Activated T-helper 2 cell treated with anti-CD3 and anti-CD28 coated beads, Interferon-gamma antibody, Interleukin-2, Interleukin-4, amounts not matched to agents 10 μg/mL and 5 μg/mL and 100 μg/mL, durations not matched to agents 14 hours and 24 hours and 36 hours (primary cell): Measurements from ENCODE around the gene IFIT2. TPM values are rescaled to one million over a fixed set of nuclear protein-coding genes. Genes with fewer than 3 reads are reported as not detected.
"Not testable (repeated sequence)": the region's sequence is repeated elsewhere in the genome, so short reads cannot be mapped to it uniquely, and the experiment has no call there.

ENCODE experiments used
- DNase-seq: peaks from one replicate; pipeline ENCODE4 v3.0.0; 2021; ENCODE audit warnings: low spot score
- H3K27ac Mint-ChIP-seq: one replicate; pipeline ENCODE4 v1.8.0; 2021; ENCODE audit warnings: mixed read lengths
- H3K27me3 Mint-ChIP-seq: one replicate; pipeline ENCODE4 v1.8.0; 2021; ENCODE audit warnings: low read depth, mixed read lengths
- H3K36me3 Mint-ChIP-seq: one replicate; pipeline ENCODE4 v1.8.0; 2021; ENCODE audit warnings: low read depth, mixed read lengths
- H3K4me1 Mint-ChIP-seq: one replicate; pipeline ENCODE4 v1.8.0; 2021; ENCODE audit warnings: low read depth, mixed read lengths
- H3K4me3 Mint-ChIP-seq: one replicate; pipeline ENCODE4 v1.8.0; 2021; ENCODE audit warnings: low read depth, mild to moderate bottlenecking, moderate library complexity, mixed read lengths
- H3K9me3 Mint-ChIP-seq: one replicate; pipeline ENCODE4 v1.8.0; 2021; ENCODE audit warnings: mixed read lengths
- intact Hi-C: fragments of 100-400 bp; cut with micrococcal nuclease; formaldehyde crosslinking; loops from one replicate; pipeline ENCODE4 v1.15.1; 2023
- total RNA-seq: library from RNA; stranded (reverse); gene quantifications from 2 replicates; pipeline ENCODE4 v1.2.3, GENCODE V29; 2022

IFIT2 gene
- total RNA-seq, 1 donor from 2014 or later, result 0.82 TPM

DNA sequence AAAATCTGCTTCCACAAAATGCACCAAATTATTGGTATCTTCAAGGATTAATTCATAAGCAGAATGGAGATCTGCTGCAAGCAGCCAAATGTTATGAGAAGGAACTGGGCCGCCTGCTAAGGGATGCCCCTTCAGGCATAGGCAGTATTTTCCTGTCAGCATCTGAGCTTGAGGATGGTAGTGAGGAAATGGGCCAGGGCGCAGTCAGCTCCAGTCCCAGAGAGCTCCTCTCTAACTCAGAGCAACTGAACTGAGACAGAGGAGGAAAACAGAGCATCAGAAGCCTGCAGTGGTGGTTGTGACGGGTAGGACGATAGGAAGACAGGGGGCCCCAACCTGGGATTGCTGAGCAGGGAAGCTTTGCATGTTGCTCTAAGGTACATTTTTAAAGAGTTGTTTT lies 38.0 kb downstream of the IFIT2 start:
- peaks cover 27% of the 10 kb centered on the region for H3K36me3 Mint-ChIP-seq
- peaks cover 61% of the 10 kb centered on the region for H3K27me3 Mint-ChIP-seq
- no peaks in the 10 kb centered on the region for H3K9me3 Mint-ChIP-seq
- H3K4me1 Mint-ChIP-seq, result peaks cover 14% of the 10 kb centered on the region
- DNase-seq, result no peak
- intact Hi-C loops, result no loop called here
- no peak overlapping the region for H3K4me3 Mint-ChIP-seq
- H3K27ac Mint-ChIP-seq, result no peak overlapping the region

DNA sequence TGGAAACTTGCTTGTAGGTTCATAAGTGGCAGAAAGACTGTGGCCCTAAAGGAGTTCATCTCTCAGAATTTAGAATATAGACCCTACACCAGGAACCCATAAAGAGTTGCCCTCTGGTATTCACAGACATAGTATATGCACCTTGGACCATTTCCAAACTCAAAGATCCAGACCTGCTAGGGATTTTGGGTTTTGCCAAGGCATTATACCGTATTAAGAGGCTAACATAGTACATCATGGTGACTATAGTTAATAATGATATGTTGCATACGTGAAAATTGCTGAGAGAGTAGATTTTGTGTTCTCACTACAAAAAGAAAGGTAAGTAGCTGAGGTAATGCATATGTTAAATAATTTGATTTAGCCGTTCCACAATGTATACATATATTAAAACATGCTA lies 39.8 kb downstream of the IFIT2 start:
- Mint-ChIP-seq H3K9me3 (no peaks in the 10 kb centered on the region), H3K4me1 (peaks cover 8% of the 10 kb centered on the region), H3K36me3 (peaks cover 23% of the 10 kb centered on the region), H3K27ac (no peak overlapping the region), H3K4me3 (no peak overlapping the region), H3K27me3 (peaks cover 59% of the 10 kb centered on the region)
- DNase-seq, result no peak
- intact Hi-C loops, result no loop called here

DNA sequence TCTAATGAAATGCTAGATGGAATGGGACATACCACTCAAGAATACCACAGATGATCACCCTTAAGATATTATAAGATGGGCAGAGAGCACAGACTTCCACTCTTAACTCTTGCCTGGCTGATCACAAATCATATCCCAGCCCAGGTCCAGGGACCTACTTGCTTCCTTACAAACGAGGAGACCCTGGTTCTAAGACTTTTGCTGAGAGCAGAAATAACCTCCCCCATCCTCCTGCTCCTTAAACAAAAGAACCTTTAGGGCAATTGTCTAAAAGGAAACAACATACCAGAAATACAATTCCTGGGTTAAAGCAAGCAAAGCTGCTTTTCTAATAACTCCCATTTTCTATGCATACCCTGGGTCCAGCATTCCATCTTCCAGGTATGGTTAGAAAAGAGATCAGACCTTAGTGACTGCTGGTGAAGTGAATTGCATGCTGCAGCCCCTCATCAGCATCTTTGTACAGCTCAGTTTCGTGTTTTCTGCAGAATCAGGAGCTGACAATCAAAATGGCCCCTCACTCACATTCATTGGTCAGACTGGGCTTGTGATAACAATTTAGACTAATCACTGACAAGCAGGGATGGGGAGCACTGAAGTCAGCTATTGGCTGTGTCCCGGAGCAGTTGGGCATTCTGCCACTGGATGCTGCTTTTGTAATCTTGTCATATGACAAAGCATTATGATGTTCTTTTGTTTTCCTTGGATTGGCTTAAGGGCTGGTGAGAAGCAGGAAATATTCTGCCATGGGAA lies 40.5 kb downstream of the IFIT2 start:
- peaks cover 4% of the 10 kb centered on the region for H3K4me1 Mint-ChIP-seq
- H3K4me3 Mint-ChIP-seq, result no peak overlapping the region
- peaks cover 59% of the 10 kb centered on the region for H3K27me3 Mint-ChIP-seq
- intact Hi-C loops, result no loop called here
- no peak overlapping the region for H3K27ac Mint-ChIP-seq
- no peak for DNase-seq
- H3K36me3 Mint-ChIP-seq, result peaks cover 23% of the 10 kb centered on the region
- no peaks in the 10 kb centered on the region for H3K9me3 Mint-ChIP-seq

DNA sequence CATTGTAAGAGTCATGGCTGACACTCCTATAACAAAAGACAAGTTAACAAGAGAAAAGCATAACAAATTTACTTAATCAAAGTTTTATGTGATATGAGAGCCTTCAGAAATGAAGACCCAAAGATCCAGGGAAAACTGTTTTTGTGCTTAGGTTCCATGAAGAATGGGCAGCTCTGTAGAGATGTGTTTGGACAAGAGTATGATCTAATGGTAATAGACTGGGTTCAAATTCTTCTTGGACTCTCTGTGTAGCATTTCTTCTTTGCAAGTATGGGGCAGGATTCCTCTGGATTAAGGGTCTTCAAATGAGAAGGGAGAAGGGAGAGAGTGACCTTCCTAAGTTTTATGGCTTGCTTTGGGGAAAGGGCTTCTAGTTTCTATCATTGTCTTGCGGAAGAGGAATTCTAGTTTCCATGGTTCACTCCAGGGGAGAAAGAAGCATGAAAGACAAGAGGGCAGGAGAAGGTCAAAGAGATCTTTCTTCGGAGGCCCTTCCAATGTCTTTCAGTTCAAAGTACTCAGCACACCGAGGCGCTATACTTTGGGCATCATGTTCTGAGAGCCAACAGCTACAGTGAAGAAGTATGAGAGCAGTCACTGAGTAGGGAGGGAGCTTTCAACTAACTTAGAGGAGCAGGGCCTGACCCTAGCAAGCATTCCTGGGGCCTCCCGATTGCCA lies 41.4 kb downstream of the IFIT2 start:
- Mint-ChIP-seq H3K4me3 (no peak overlapping the region), H3K27ac (no peak overlapping the region), H3K36me3 (peaks cover 23% of the 10 kb centered on the region), H3K27me3 (peaks cover 66% of the 10 kb centered on the region), H3K4me1 (no peaks in the 10 kb centered on the region), H3K9me3 (no peaks in the 10 kb centered on the region)
- DNase-seq, result no peak
- intact Hi-C loops, result no loop called here

DNA sequence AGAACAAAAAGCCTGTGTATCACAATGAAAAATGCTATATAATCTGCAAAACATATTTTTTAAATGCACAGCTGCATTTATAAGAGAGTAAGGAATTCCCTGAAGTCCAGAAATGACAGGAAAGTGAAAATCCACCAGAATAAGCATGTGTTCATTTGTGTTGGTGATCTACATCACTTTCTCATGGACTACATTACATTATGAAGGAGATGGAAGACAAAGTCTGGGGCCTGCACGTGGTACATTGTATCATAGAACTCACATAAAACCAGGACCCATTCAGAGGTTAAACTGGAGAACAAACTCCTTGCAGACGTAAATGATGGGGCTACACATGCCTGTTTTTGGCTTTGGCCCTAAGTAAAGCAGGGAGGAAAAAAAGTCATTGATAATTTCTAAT lies 42.3 kb downstream of the IFIT2 start:
- intact Hi-C loops, result no loop called here
- no peak for DNase-seq
- no peaks in the 10 kb centered on the region for H3K9me3 Mint-ChIP-seq
- H3K4me3 Mint-ChIP-seq, result no peak overlapping the region
- H3K27ac Mint-ChIP-seq, result no peak overlapping the region
- H3K36me3 Mint-ChIP-seq, result peaks cover 13% of the 10 kb centered on the region
- no peaks in the 10 kb centered on the region for H3K4me1 Mint-ChIP-seq
- H3K27me3 Mint-ChIP-seq, result peaks cover 65% of the 10 kb centered on the region

DNA sequence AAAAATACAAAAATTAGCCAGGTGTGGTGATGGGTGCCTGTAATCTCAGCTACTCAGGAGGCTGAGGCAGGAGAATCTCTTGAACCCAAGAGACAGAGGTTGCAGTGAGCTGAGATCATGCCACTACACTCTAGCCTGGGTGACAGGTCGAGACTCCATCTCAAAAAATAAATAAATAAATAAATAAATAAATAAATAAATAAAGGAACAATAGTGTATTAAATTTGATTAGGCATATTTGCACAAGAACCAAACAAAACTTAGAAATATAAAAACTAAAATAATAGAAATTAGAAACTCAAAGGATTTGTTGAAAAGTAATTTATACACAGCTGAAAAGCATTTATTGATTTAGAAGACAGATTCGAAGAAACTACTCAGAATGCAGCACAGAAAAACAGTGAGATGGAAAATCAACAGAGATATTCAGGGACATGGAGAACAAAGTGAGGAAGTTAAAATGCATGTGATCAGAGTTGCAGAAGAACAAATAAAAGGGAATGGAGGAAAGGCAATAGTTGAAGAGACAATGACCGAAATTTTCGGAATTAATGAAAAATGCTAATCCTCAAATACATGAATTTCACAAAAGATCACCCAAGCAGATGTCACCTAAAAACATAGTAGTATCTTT lies 43.6 kb downstream of the IFIT2 start:
- Mint-ChIP-seq H3K9me3 (no peaks in the 10 kb centered on the region), H3K36me3 (peaks cover 3% of the 10 kb centered on the region), H3K27ac (no peak overlapping the region), H3K27me3 (peaks cover 68% of the 10 kb centered on the region), H3K4me1 (peaks cover 1% of the 10 kb centered on the region), H3K4me3 (no peak overlapping the region)
- intact Hi-C loops, result no loop called here
- no peak for DNase-seq

DNA sequence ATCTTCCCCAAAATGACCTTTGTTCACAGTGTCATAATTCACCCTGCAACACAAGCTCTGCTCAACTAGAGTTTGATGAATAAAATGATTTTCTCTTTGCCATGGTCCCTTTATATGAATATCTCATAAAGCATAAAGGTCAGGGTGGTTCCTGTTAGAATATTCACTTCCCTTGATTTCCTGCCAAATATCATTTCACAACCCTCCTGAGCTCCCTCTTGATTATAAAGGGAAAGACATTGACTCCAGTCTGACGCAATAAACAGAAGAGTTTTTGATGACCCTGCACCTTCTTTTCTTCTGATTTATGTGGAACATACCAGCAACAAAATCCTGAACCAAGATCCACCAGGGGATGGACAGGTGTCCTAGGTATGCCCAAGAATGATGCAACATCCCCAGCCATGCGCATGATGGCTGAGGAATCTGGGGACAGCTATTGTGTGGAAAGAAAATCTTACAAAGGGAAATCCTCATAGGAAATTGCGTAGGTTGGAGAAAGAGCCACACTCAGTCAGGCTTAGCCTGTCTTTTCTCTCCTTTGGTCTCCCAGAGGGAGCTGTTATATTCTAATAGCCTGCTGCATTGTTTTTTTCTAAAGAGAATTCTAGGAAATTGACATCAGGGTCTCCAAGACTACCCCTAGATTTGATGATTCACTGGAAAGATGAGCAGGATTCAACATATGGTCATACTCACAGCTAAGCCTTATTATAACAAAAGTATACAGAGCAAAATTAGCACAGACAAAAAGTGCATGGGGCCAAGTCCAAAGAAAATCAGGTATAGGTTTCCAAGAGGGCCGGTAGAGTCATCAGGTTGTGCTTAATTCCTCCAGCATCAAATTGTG lies 44.8 kb downstream of the IFIT2 start:
- H3K9me3 Mint-ChIP-seq, result no peaks in the 10 kb centered on the region
- no peak overlapping the region for H3K27ac Mint-ChIP-seq
- no peaks in the 10 kb centered on the region for H3K36me3 Mint-ChIP-seq
- H3K4me1 Mint-ChIP-seq, result peaks cover 11% of the 10 kb centered on the region
- DNase-seq, result no peak
- H3K4me3 Mint-ChIP-seq, result no peak overlapping the region
- intact Hi-C loops, result no loop called here
- peaks cover 72% of the 10 kb centered on the region for H3K27me3 Mint-ChIP-seq

DNA sequence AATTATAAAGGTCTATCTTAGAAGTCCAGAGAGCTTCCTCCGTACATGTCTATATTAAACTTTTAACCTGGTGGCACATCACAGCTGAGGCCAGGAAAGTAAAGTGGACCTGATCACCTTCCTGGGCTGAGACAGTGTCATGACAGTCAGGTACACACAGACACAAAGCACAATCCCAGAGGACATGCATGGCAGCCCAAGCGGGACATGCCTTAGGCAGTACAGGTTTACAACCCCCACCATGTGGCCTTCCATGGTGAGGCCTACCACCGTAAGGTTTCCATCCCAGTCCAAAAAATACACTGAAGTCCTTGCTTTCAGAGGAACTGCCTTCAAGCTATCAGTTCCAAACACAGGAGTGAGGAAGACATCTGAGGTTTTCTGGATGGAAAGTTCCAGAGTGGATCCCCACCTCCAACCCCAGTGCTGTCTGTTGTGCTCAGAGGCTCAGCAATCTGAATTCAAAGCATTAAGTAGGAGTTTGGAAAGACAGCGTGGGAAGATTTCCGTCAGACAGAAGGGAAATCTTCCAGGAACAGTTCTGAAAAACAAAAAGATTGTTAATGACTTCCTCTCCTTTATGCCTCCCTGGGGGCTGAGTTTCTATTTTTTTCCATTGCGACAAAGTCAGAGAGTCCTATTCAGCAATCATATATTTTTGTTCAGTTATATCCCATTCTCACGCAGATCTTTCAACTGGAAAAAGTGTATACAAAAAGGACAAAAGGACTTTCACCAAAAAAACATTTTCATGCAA lies 46.0 kb downstream of the IFIT2 start:
- Mint-ChIP-seq H3K27ac (no peak overlapping the region), H3K4me3 (no peak overlapping the region), H3K9me3 (no peaks in the 10 kb centered on the region), H3K4me1 (peaks cover 18% of the 10 kb centered on the region), H3K27me3 (peaks cover 74% of the 10 kb centered on the region), H3K36me3 (no peaks in the 10 kb centered on the region)
- no peak for DNase-seq
- intact Hi-C loops, result no loop called here

DNA sequence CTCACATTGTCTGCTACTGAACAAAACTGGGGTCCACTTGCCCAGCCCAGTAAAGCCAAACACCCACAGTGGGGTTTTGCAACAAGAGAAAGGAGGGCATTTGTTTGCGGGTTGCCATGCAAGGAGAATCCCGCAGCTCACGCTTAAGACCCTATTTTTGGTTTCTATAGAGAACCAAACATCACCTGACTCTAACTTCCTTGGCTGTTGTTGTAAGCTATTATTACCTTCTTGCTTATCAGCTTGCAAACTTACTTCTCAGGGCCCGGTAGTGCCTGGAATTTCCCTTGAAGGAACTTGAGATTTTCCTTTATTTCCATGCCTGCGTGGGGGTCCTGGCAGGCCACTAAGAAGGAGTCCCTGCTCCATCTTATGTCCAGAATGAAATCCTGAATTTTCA lies 46.6 kb downstream of the IFIT2 start:
- Mint-ChIP-seq H3K4me3 (no peak overlapping the region), H3K36me3 (no peaks in the 10 kb centered on the region), H3K9me3 (no peaks in the 10 kb centered on the region), H3K4me1 (peaks cover 18% of the 10 kb centered on the region), H3K27ac (no peak overlapping the region), H3K27me3 (peaks cover 73% of the 10 kb centered on the region)
- intact Hi-C loops, result no loop called here
- no peak for DNase-seq

DNA sequence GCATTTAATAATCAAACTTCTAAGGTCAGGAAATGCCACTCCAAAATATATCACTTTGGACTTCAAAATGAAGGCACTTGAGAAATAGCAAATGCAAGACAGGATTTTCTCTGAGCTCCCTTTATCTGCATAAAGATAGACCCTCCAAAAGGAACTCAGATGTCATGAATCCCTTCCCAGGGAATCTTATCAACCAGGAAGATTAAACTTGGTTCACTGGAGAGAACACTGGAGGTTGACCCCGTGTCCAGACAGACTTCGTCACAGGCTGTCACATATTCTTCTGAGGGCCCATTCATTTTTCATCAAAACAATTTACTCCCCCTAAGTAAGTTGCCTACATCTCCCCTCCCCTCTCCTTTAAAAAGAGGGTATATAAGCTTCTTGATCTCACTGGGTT lies 47.1 kb downstream of the IFIT2 start:
- intact Hi-C loops, result no loop called here

DNA sequence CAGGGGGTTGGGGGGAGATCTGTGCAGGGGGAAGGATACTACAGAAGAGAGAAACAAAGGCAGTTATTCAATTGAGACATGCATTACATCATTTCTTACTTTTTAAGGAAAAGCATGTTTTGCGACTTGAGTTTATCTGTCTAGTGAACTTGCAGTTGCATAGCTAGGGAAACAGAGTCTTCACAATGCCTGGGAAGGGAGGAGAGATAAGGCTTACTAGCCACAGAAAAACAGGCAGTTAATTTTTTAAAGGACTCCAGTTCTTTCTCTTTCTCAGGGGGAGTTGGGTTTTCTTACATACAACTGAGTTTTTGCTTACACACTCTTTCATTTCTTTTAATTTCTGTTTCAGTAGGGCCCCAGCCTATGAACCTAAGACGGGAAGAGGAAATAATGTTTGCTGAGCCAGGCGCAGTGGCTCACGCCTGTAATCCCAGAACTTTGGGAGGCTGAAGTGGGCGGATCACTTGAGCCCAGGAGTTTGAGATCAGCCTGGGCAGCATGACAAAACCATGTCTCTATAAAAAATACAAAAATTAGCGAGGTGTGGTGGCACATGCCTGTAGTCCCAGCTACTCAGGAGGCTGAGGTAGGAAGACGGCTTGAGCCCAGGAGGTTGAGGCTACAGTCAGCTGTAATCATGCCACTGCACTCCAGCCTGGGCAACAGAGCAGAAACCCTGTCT lies 48.9 kb downstream of the IFIT2 start:
- DNase-seq, intact Hi-C loops, H3K9me3 Mint-ChIP-seq, H3K36me3 Mint-ChIP-seq, H3K4me3 Mint-ChIP-seq, H3K27ac Mint-ChIP-seq: not testable (repeated sequence)
- H3K27me3 Mint-ChIP-seq, result peaks cover 70% of the 10 kb centered on the region
- peaks cover 18% of the 10 kb centered on the region for H3K4me1 Mint-ChIP-seq

More for the DNA sequence above, 47.1 kb downstream of the IFIT2 start:
- DNase-seq, result no peak
- Mint-ChIP-seq H3K27ac (no peak overlapping the region), H3K4me3 (no peak overlapping the region), H3K27me3 (peaks cover 71% of the 10 kb centered on the region), H3K4me1 (peaks cover 18% of the 10 kb centered on the region), H3K36me3 (no peaks in the 10 kb centered on the region), H3K9me3 (no peaks in the 10 kb centered on the region)

DNA sequence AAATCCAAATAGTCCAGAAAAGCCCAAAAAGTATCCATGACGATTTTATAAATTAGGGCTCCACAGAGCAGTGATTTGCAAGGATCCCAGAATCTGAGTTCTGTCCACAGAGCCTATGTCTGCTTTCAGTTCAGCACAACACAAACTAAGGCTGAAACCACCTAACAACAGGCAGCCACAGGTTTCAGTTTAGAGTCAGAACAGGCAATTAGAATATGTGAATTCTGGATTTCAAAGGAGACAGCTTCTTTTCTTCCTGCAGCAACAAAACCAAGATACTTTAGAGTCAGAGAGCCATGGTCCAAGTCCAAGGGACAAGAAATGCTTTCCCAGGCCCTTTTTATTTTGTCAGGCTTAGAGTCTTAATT lies 49.5 kb downstream of the IFIT2 start:
- Mint-ChIP-seq H3K4me3 (no peak overlapping the region), H3K36me3 (no peaks in the 10 kb centered on the region), H3K9me3 (no peaks in the 10 kb centered on the region), H3K4me1 (peaks cover 18% of the 10 kb centered on the region), H3K27me3 (peaks cover 68% of the 10 kb centered on the region), H3K27ac (no peak overlapping the region)
- intact Hi-C loops, result no loop called here
- DNase-seq, result no peak
